GM12872 (cell line): ENCODE results near the gene ZNF672.

ENCODE experiments used
- CTCF ChIP-seq: IDR thresholded peaks from 3 replicates; pipeline ENCODE4 v1.5.1; 2011; ENCODE audit warnings: low read depth, mild to moderate bottlenecking, low read length, moderate library complexity; ENCODE audit not compliant: insufficient read depth

The ZNF672 gene

GRCh38 chr1:248842781-248843331, 4.8 kb downstream of the ZNF672 start:
- no peak for TF ChIP-seq CTCF

- no peak for TF ChIP-seq CTCF
These were observed 5.7 kb downstream of the ZNF672 start for GRCh38 chr1:248843687-248844086.

GRCh38 chr1:248844526-248844925, 6.5 kb downstream of the ZNF672 start:
- TF ChIP-seq CTCF: no peak

- no peak for TF ChIP-seq CTCF
These were observed 9.3 kb downstream of the ZNF672 start for GRCh38 chr1:248847181-248847955.

GRCh38 chr1:248847956-248848561, 10.0 kb downstream of the ZNF672 start:
- no peak for TF ChIP-seq CTCF

GRCh38 chr1:248848602-248849001, 10.6 kb downstream of the ZNF672 start:
- TF ChIP-seq CTCF: no peak

GRCh38 chr1:248849152-248849551, 11.1 kb downstream of the ZNF672 start:
- TF ChIP-seq CTCF: no peak
